ENCODE data around the gene ENTPD6.
"Not testable (repeated sequence)": the region's sequence is repeated elsewhere in the genome, so short reads cannot be mapped to it uniquely, and the experiment has no call there.

Gene ENTPD6

GRCh38 chr20:25238319-25239037, 43.0 kb downstream of the ENTPD6 start:
- Histone ChIP-seq H3K27ac (peak overlapping the region in 10 of 11 experiments; percentile 18 to 76 (median 52); a peak in 14 of 22 replicates), H3K4me1 (peaks cover 47 to 60% (median 53%) of the 10 kb centered on the region in 10 experiments), H3K27me3 (peaks cover 0 to 15% (median 8%) of the 10 kb centered on the region in 11 experiments; a peak in 10 of 22 replicates), H3K36me3 (no peaks in the 10 kb centered on the region), H4K20me1 (no peaks in the 10 kb centered on the region), H3K9ac (peak overlapping the region in 3 of 11 experiments; percentile 34 to 55 (median 48); a peak in 5 of 22 replicates), H3K4me3 (no peak overlapping the region), H3K4me2 (peak overlapping the region; percentile 56 to 85 (median 75); a peak in 21 of 22 replicates), H3K9me3 (replicated peaks in 1 of 11) (peaks cover 0 to 3% (median 0%) of the 10 kb centered on the region in 11 experiments; a peak in 4 of 22 replicates)
- TF ChIP-seq Cebpa-rat (IDR thresholded peaks at IDR 0.05), result no peak

- Histone ChIP-seq H3K4me1 (peaks cover 47 to 60% (median 53%) of the 10 kb centered on the region in 10 experiments), H3K9ac (no peak overlapping the region; a peak in 1 of 22 replicates), H3K27me3 (peaks cover 0 to 16% (median 9%) of the 10 kb centered on the region in 11 experiments; a peak in 10 of 22 replicates), H3K4me2 (peak overlapping the region; percentile 56 to 85 (median 75); a peak in 21 of 22 replicates), H3K27ac (peak overlapping the region in 6 of 11 experiments; percentile 17 to 53 (median 42); a peak in 8 of 22 replicates), H3K9me3 (replicated peaks in 1 of 11) (peaks cover 0 to 7% (median 0%) of the 10 kb centered on the region in 11 experiments; a peak in 4 of 22 replicates), H3K36me3 (no peaks in the 10 kb centered on the region), H4K20me1 (no peaks in the 10 kb centered on the region), H3K4me3 (no peak overlapping the region)
- no peak for TF ChIP-seq Cebpa-rat (IDR thresholded peaks at IDR 0.05)
Observed at GRCh38 chr20:25239387-25240370, 44.2 kb downstream of the ENTPD6 start.

- not testable (repeated sequence) for H3K4me3 ChIP-seq; H3K36me3 ChIP-seq; H3K9me3 ChIP-seq (replicated peaks in 1 of 11); H3K27ac ChIP-seq; H4K20me1 ChIP-seq; H3K9ac ChIP-seq
- peaks cover 47 to 60% (median 53%) of the 10 kb centered on the region in 10 experiments for H3K4me1 ChIP-seq
- peaks cover 0 to 16% (median 9%) of the 10 kb centered on the region in 11 experiments; a peak in 10 of 22 replicates for H3K27me3 ChIP-seq
- H3K4me2 ChIP-seq, result peak overlapping the region in 8 of 11 experiments; percentile 12 to 87 (median 31); a peak in 8 of 22 replicates
Observed at GRCh38 chr20:25240851-25241658, 45.5 kb downstream of the ENTPD6 start.

GRCh38 chr20:25241659-25241955, 46.1 kb downstream of the ENTPD6 start:
- H3K9me3 ChIP-seq (replicated peaks in 1 of 11); H3K27ac ChIP-seq; H3K9ac ChIP-seq; H3K4me3 ChIP-seq; H3K36me3 ChIP-seq; H4K20me1 ChIP-seq: not testable (repeated sequence)
- H3K4me1 ChIP-seq, result peaks cover 49 to 63% (median 59%) of the 10 kb centered on the region in 10 experiments
- H3K4me2 ChIP-seq, result peak overlapping the region in 10 of 11 experiments; percentile 12 to 87 (median 33); a peak in 10 of 22 replicates
- H3K27me3 ChIP-seq, result peaks cover 0 to 16% (median 9%) of the 10 kb centered on the region in 11 experiments; a peak in 10 of 22 replicates

- Histone ChIP-seq H3K4me1 (peaks cover 49 to 66% (median 62%) of the 10 kb centered on the region in 10 experiments), H3K9ac (no peak overlapping the region), H3K27ac (no peak overlapping the region), H4K20me1 (no peaks in the 10 kb centered on the region; a peak in 1 of 22 replicates), H3K9me3 (replicated peaks in 1 of 11) (peaks cover 0 to 7% (median 0%) of the 10 kb centered on the region in 11 experiments; a peak in 4 of 22 replicates), H3K36me3 (no peaks in the 10 kb centered on the region), H3K4me2 (peak overlapping the region; percentile 0 to 87 (median 64); a peak in 18 of 22 replicates), H3K4me3 (no peak overlapping the region), H3K27me3 (peaks cover 0 to 16% (median 9%) of the 10 kb centered on the region in 11 experiments; a peak in 11 of 22 replicates)
- TF ChIP-seq Cebpa-rat (IDR thresholded peaks at IDR 0.05), result no peak
Observed at GRCh38 chr20:25242231-25242630, 46.7 kb downstream of the ENTPD6 start.

- Histone ChIP-seq H3K9me3 (replicated peaks in 1 of 11) (peaks cover 0 to 7% (median 0%) of the 10 kb centered on the region in 11 experiments; a peak in 4 of 22 replicates), H3K4me2 (no peak overlapping the region), H3K4me1 (peaks cover 36 to 60% (median 54%) of the 10 kb centered on the region in 10 experiments), H3K9ac (no peak overlapping the region), H3K36me3 (no peaks in the 10 kb centered on the region), H3K27ac (no peak overlapping the region), H3K4me3 (no peak overlapping the region), H4K20me1 (peaks cover 0 to 4% (median under 1%) of the 10 kb centered on the region in 11 experiments; a peak in 6 of 22 replicates), H3K27me3 (peaks cover 0 to 17% (median 11%) of the 10 kb centered on the region in 11 experiments; a peak in 11 of 22 replicates)
- TF ChIP-seq Cebpa-rat (IDR thresholded peaks at IDR 0.05), result no peak
Observed at GRCh38 chr20:25243416-25243979, 48.0 kb downstream of the ENTPD6 start.

- Histone ChIP-seq H3K27ac (no peak overlapping the region), H3K36me3 (0 out of 22 replicates have a peak, but pooled peaks cover 0 to 2% (median 0%) of the 10 kb centered on the region in 11 experiments), H3K4me3 (no peak overlapping the region), H4K20me1 (peaks cover 0 to 19% (median 15%) of the 10 kb centered on the region in 11 experiments; a peak in 12 of 22 replicates), H3K27me3 (peaks cover 0 to 17% (median 11%) of the 10 kb centered on the region in 11 experiments; a peak in 11 of 22 replicates), H3K9ac (no peak overlapping the region), H3K9me3 (replicated peaks in 1 of 11) (peaks cover 0 to 7% (median 0%) of the 10 kb centered on the region in 11 experiments; a peak in 4 of 22 replicates), H3K4me1 (peaks cover 32 to 57% (median 48%) of the 10 kb centered on the region in 10 experiments), H3K4me2 (no peak overlapping the region)
- no peak for TF ChIP-seq Cebpa-rat (IDR thresholded peaks at IDR 0.05)
Observed at GRCh38 chr20:25244976-25245375, 49.5 kb downstream of the ENTPD6 start.

All from BLaER1 treated with 17β-estradiol and CSF1 and Interleukin-3, amounts not matched to agents 10 nM and 100 nM (cell line).